Keratinocyte (primary cell): ENCODE results near the gene CRIP3. TPM values are rescaled to one million over a fixed set of nuclear protein-coding genes. Genes with fewer than 3 reads are reported as not detected.

Experiments
- DNase-seq: peaks from one replicate; pipeline ENCODE4 v3.0.0-alpha.2; 2011; ENCODE audit warnings: low read depth, missing footprints, low spot score
- FAIRE-seq: peaks from 2 replicates; lab custom pipeline; 2011; peaks lifted over from hg19 to GRCh38; lab: Jason Lieb, UNC
- H2AFZ ChIP-seq: 2 replicates; pipeline ENCODE4 v1.6.0; 2012; ENCODE audit warnings: low read length, control low read depth, inconsistent platforms; ENCODE audit not compliant: control insufficient read depth
- H3K27ac ChIP-seq: 2 replicates; pipeline ENCODE4 v1.5.1; 2011; ENCODE audit warnings: low read length; ENCODE audit not compliant: control insufficient read depth, insufficient read depth
- H3K27me3 ChIP-seq: 3 replicates; pipeline ENCODE4 v1.6.0; 2011; ENCODE audit warnings: low read length; ENCODE audit not compliant: control insufficient read depth, insufficient read depth; ENCODE audit errors: extremely low read depth
- H3K36me3 ChIP-seq, 2 experiments: 2 replicates in 1 of 2; 3 replicates in 1 of 2; pipeline ENCODE4 v1.5.1; 2011; ENCODE audit warnings: low read length in 2 of 2, mild to moderate bottlenecking in 1 of 2; ENCODE audit not compliant: control insufficient read depth in 2 of 2, insufficient read depth in 2 of 2; ENCODE audit errors: extremely low read depth in 1 of 2
- H3K4me1 ChIP-seq: 3 replicates; pipeline ENCODE4 v1.5.1; 2011; ENCODE audit warnings: low read length; ENCODE audit not compliant: control insufficient read depth, insufficient read depth; ENCODE audit errors: extremely low read depth
- H3K4me2 ChIP-seq: 3 replicates; pipeline ENCODE4 v1.6.0; 2011; ENCODE audit warnings: low read depth, low read length; ENCODE audit not compliant: control insufficient read depth, insufficient read depth; ENCODE audit errors: extremely low read depth
- H3K4me3 ChIP-seq, 3 experiments: fragments of 200-600 bp in 1 of 3; sonication (generic) in 1 of 3; 2 replicates in 2 of 3; 3 replicates in 1 of 3; pipeline ENCODE4 v1.5.1; 2011 to 2016; ENCODE audit warnings: low read length in 3 of 3, mild to moderate bottlenecking in 3 of 3, control low read depth in 2 of 3, inconsistent platforms in 1 of 3, low read depth in 1 of 3, mixed read lengths in 1 of 3, mixed run types in 1 of 3, moderate library complexity in 1 of 3; ENCODE audit not compliant: control insufficient read depth in 2 of 3, insufficient read depth in 2 of 3; ENCODE audit errors: extremely low read depth in 1 of 3
- H3K79me2 ChIP-seq: 2 replicates; pipeline ENCODE4 v1.6.0; 2012; ENCODE audit warnings: low read length; ENCODE audit not compliant: control insufficient read depth, insufficient read depth
- H3K9ac ChIP-seq: 3 replicates; pipeline ENCODE4 v1.6.0; 2011; ENCODE audit warnings: low read length; ENCODE audit not compliant: control insufficient read depth, insufficient read depth; ENCODE audit errors: extremely low read depth
- H3K9me1 ChIP-seq: 3 replicates; pipeline ENCODE4 v1.6.0; 2011; ENCODE audit warnings: low read length; ENCODE audit not compliant: control insufficient read depth, insufficient read depth; ENCODE audit errors: extremely low read depth
- H3K9me3 ChIP-seq: 2 replicates; pipeline ENCODE4 v1.5.1; 2012; ENCODE audit warnings: low read depth, low read length; ENCODE audit not compliant: control insufficient read depth
- H4K20me1 ChIP-seq: 3 replicates; pipeline ENCODE4 v1.6.0; 2011; ENCODE audit warnings: low read length; ENCODE audit not compliant: control insufficient read depth, insufficient read depth; ENCODE audit errors: extremely low read depth
- CTCF ChIP-seq, 3 experiments: IDR thresholded peaks in 1 of 3; conservative IDR thresholded peaks in 1 of 3; optimal IDR thresholded peaks in 1 of 3; 2 replicates in 2 of 3; 3 replicates in 1 of 3; pipeline versions ENCODE3 to v1.5.1; 2011; ENCODE audit warnings: low read length in 3 of 3, mild to moderate bottlenecking in 3 of 3, moderate library complexity in 2 of 3, control low read depth in 1 of 3, inconsistent platforms in 1 of 3; ENCODE audit not compliant: insufficient read depth in 2 of 3; ENCODE audit errors: extremely low read depth in 1 of 3
- EZH2 ChIP-seq: IDR thresholded peaks from one replicate; pipeline ENCODE4 v1.6.1; 2012; ENCODE audit warnings: inconsistent platforms, mild to moderate bottlenecking, low read length, moderate library complexity
- dilution Hi-C: fragments of 300-500 bp; cut with MboI; formaldehyde crosslinking; loops from one replicate; pipeline ENCODE4 v1.7.0; 2020; ENCODE audit warnings: low sequenced_read_pairs; ENCODE audit not compliant: extremely low pct_ligation_motif_present
- polyA plus RNA-seq, 5 experiments: library from polyadenylated mRNA; depleted of rRNA in 3 of 5; stranded (reverse) in 3 of 5; stranded (forward) in 1 of 5; unstranded in 1 of 5; fragments of >200 nt; gene quantifications; 1 replicate in 1 of 5; 2 replicates in 3 of 5; 3 replicates in 1 of 5; pipeline versions ENCODE4 v1.2.1 to v1.2.3, GENCODE V29; 2011 to 2012; ENCODE audit warnings: missing spikeins in 2 of 5, low read depth in 1 of 5, low replicate concordance in 1 of 5

The CRIP3 gene
- polyA plus RNA-seq, 1 donor (not counting 4 experiments of a cell fraction or from before 2014, with no cell fraction given), result 0.26 TPM

- dilution Hi-C loops, result no loop called here
- Histone ChIP-seq H3K36me3 (peaks cover 18 to 31% of the 10 kb centered on the region in 2 experiments), H3K79me2 (no peaks in the 10 kb centered on the region), H3K9ac (no peak overlapping the region), H3K27me3 (no peaks in the 10 kb centered on the region), H2AFZ (no peak overlapping the region), H3K27ac (no peak overlapping the region), H4K20me1 (no peaks in the 10 kb centered on the region), H3K9me3 (no peaks in the 10 kb centered on the region), H3K9me1 (no peaks in the 10 kb centered on the region), H3K4me1 (no peaks in the 10 kb centered on the region), H3K4me2 (no peak overlapping the region), H3K4me3 (no peak overlapping the region)
- FAIRE-seq, result no peak
- TF ChIP-seq EZH2 (no peak), CTCF (optimal IDR thresholded peaks at IDR 0.05 in 1 of 3, IDR thresholded peaks at IDR 0.05 in 1 of 3, conservative IDR thresholded peaks at IDR 0.05 in 1 of 3; ENCODE audit: extremely low read depth in 1 of 3, insufficient read depth in 2 of 3, low read length in 3 of 3) (no peak)
- DNase-seq, result no peak
Observed at GRCh38 chr6:43336382-43336781, 27.8 kb upstream of the CRIP3 start.

- dilution Hi-C loops, result no loop called here
- H3K27me3 ChIP-seq, result no peaks in the 10 kb centered on the region
- H3K9me1 ChIP-seq, result no peaks in the 10 kb centered on the region
- H3K79me2 ChIP-seq, result no peaks in the 10 kb centered on the region
- no peak overlapping the region for H3K27ac ChIP-seq
- no peak for TF ChIP-seq EZH2
- TF ChIP-seq CTCF (optimal IDR thresholded peaks at IDR 0.05 in 1 of 3, IDR thresholded peaks at IDR 0.05 in 1 of 3, conservative IDR thresholded peaks at IDR 0.05 in 1 of 3; ENCODE audit: extremely low read depth in 1 of 3, insufficient read depth in 2 of 3, low read length in 3 of 3), result no peak
- peaks cover 15 to 25% of the 10 kb centered on the region in 2 experiments for H3K36me3 ChIP-seq
- no peak for DNase-seq
- no peak overlapping the region for H2AFZ ChIP-seq
- H3K4me2 ChIP-seq, result no peak overlapping the region
- no peak for FAIRE-seq
- no peak overlapping the region for H3K9ac ChIP-seq
- H3K4me1 ChIP-seq, result no peaks in the 10 kb centered on the region
- no peaks in the 10 kb centered on the region for H4K20me1 ChIP-seq
- H3K4me3 ChIP-seq, result no peak overlapping the region
- H3K9me3 ChIP-seq, result no peaks in the 10 kb centered on the region
Observed at GRCh38 chr6:43335469-43335868, 26.8 kb upstream of the CRIP3 start.
